ENCODE data around the gene PSMC3.

GRCh38 chr11:47414685-47415070 is 11.6 kb downstream of the PSMC3 start:
- TF ChIP-seq GATA2 (IDR thresholded peaks at IDR 0.05; ENCODE audit: low read depth, low read length) (no peak), GATA3 (IDR thresholded peaks at IDR 0.05; ENCODE audit: low read depth, low read length) (no peak)
